Activated T-helper 2 cell treated with anti-CD3 and anti-CD28 coated beads, Interferon-gamma antibody, Interleukin-2, Interleukin-4, amounts not matched to agents 10 μg/mL and 5 μg/mL and 100 μg/mL, durations not matched to agents 14 hours and 24 hours and 36 hours (primary cell): ENCODE measurements around the gene SORCS2. TPM values are rescaled to one million over a fixed set of nuclear protein-coding genes. Genes with fewer than 3 reads are reported as not detected.

ENCODE experiments used
- DNase-seq: peaks from one replicate; pipeline ENCODE4 v3.0.0; 2021; ENCODE audit warnings: low spot score
- H3K27ac Mint-ChIP-seq: one replicate; pipeline ENCODE4 v1.8.0; 2021; ENCODE audit warnings: mixed read lengths
- H3K27me3 Mint-ChIP-seq: one replicate; pipeline ENCODE4 v1.8.0; 2021; ENCODE audit warnings: low read depth, mixed read lengths
- H3K36me3 Mint-ChIP-seq: one replicate; pipeline ENCODE4 v1.8.0; 2021; ENCODE audit warnings: low read depth, mixed read lengths
- H3K4me1 Mint-ChIP-seq: one replicate; pipeline ENCODE4 v1.8.0; 2021; ENCODE audit warnings: low read depth, mixed read lengths
- H3K4me3 Mint-ChIP-seq: one replicate; pipeline ENCODE4 v1.8.0; 2021; ENCODE audit warnings: low read depth, mild to moderate bottlenecking, moderate library complexity, mixed read lengths
- H3K9me3 Mint-ChIP-seq: one replicate; pipeline ENCODE4 v1.8.0; 2021; ENCODE audit warnings: mixed read lengths
- intact Hi-C: fragments of 100-400 bp; cut with micrococcal nuclease; formaldehyde crosslinking; loops from one replicate; pipeline ENCODE4 v1.15.1; 2023
- total RNA-seq: library from RNA; stranded (reverse); gene quantifications from 2 replicates; pipeline ENCODE4 v1.2.3, GENCODE V29; 2022

Gene SORCS2
- total RNA-seq, 1 donor from 2014 or later, result 0.02 TPM

DNA sequence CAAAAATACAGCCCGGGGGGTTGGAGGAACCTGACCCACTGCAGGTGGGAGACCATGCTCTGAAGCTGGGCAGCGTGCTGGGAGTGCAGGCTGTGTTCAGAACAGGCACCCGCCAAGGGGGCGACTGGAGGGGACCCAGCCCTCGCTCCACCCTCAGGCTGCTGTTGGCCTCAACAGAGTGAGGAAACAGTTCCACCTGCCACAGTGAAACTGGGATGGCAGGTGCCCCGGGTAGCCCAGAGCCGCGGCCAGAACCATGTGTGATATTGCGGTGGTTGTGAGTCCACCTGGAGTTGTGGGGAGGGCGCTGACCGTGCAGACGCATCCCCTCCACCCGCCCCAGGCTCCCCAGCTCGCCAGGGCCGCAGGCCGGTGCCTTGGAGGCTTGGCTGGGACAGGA, 288.1 kb downstream of the SORCS2 start:
- Mint-ChIP-seq H3K27me3 (no peaks in the 10 kb centered on the region), H3K27ac (no peak overlapping the region), H3K4me3 (no peak overlapping the region), H3K9me3 (no peaks in the 10 kb centered on the region), H3K4me1 (no peaks in the 10 kb centered on the region), H3K36me3 (no peaks in the 10 kb centered on the region)
- no peak for DNase-seq
- intact Hi-C loops, result no loop called here

GRCh38 chr4:7481227-7481626, 288.9 kb downstream of the SORCS2 start:
- Mint-ChIP-seq H3K36me3 (no peaks in the 10 kb centered on the region), H3K4me1 (no peaks in the 10 kb centered on the region), H3K27ac (no peak overlapping the region), H3K9me3 (no peaks in the 10 kb centered on the region), H3K27me3 (no peaks in the 10 kb centered on the region), H3K4me3 (no peak overlapping the region)
- no peak for DNase-seq
- intact Hi-C loops, result no loop called here

DNA sequence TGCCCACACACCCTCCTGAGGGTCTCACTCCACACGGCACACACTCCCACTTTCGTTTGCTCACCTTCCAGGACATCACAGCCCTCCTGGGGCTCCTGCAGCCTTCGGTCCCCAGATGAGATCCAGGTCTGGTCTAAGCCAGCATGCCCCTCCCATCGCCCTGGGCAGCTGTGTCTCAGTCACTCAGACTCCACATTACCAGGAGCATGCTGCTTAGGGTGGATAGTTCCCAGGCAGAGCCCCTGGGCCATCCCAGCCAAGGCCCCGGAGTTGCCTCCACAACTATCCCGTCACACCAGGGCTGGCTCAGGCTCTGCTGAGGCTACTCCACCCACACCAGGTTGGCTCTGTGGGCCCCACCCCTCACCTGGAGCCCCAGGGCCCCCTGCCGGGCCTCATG, 292.8 kb downstream of the SORCS2 start:
- Mint-ChIP-seq H3K36me3 (no peaks in the 10 kb centered on the region), H3K27me3 (peaks cover 1% of the 10 kb centered on the region), H3K9me3 (no peaks in the 10 kb centered on the region), H3K4me1 (no peaks in the 10 kb centered on the region), H3K4me3 (no peak overlapping the region), H3K27ac (no peak overlapping the region)
- DNase-seq, result no peak
- intact Hi-C loops, result no loop called here

GRCh38 chr4:7486101-7486500, 293.8 kb downstream of the SORCS2 start:
- DNase-seq, result no peak
- Mint-ChIP-seq H3K9me3 (no peaks in the 10 kb centered on the region), H3K4me1 (no peaks in the 10 kb centered on the region), H3K27me3 (peaks cover 1% of the 10 kb centered on the region), H3K4me3 (no peak overlapping the region), H3K27ac (no peak overlapping the region), H3K36me3 (no peaks in the 10 kb centered on the region)
- intact Hi-C loops, result no loop called here

DNA sequence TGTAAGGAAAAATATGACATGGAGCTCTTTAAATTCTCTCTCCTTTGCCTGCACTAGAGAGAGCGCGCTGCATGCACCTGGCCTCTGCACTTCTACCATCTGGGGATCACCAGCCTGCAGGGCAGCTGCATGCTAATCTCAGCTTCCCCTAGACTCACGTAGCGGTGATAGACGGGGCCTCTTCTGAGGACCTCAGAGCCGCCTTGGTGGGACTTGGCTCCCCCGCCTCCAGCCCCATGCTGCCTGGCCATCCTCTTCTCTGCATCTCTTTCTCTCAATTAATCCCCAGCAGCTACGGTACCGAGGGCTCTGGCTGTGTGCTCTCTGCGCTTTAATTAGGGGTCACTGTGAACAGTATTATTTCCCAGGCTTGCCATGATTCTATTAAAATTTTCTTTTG, 295.2 kb downstream of the SORCS2 start:
- intact Hi-C loops, result no loop called here
- Mint-ChIP-seq H3K4me1 (no peaks in the 10 kb centered on the region), H3K27ac (no peak overlapping the region), H3K4me3 (no peak overlapping the region), H3K36me3 (no peaks in the 10 kb centered on the region), H3K27me3 (peaks cover 1% of the 10 kb centered on the region), H3K9me3 (no peaks in the 10 kb centered on the region)
- DNase-seq, result no peak

DNA sequence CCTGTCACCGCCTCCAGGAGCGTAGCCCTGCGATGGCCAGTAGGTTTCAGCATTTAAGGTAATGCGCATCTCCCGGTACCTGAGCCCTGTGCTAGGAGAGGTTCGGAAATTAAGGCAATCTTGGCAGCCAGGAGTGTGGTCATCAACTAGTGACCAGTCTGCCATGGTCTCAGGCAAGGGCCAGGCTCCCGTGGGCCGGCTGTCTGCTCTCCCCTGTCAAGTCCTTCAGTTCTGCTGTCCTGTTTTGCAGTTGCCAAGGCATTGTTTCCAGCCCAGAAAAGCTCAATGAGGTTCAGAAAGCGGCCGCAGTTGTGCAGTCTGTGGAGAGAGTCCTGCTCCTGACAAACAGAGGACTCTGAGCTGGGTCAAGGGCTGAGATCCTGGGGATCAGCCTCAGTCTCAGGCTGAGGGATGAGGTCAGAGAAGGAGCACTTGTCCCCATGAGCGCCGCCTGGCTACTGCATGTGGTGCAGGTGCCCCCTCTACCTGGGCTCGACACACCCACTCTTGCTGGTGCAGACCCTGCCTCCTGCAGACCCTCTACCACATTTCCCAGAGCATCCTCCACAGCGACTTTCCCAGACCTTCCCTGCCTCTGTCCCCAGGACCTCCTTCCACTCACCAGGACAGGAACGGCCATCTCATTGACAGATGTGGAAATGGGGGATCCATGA, 295.8 kb downstream of the SORCS2 start:
- DNase-seq, result no peak
- intact Hi-C loops, result no loop called here
- H3K9me3 Mint-ChIP-seq, result no peaks in the 10 kb centered on the region
- peaks cover 1% of the 10 kb centered on the region for H3K27me3 Mint-ChIP-seq
- H3K4me3 Mint-ChIP-seq, result no peak overlapping the region
- H3K36me3 Mint-ChIP-seq, result no peaks in the 10 kb centered on the region
- no peak overlapping the region for H3K27ac Mint-ChIP-seq
- H3K4me1 Mint-ChIP-seq, result no peaks in the 10 kb centered on the region

- intact Hi-C loops, result no loop called here
- Mint-ChIP-seq H3K4me1 (no peaks in the 10 kb centered on the region), H3K4me3 (no peak overlapping the region), H3K27ac (no peak overlapping the region), H3K27me3 (no peaks in the 10 kb centered on the region), H3K36me3 (no peaks in the 10 kb centered on the region), H3K9me3 (no peaks in the 10 kb centered on the region)
- no peak for DNase-seq
Observed at GRCh38 chr4:7491915-7492314, 299.6 kb downstream of the SORCS2 start.

DNA sequence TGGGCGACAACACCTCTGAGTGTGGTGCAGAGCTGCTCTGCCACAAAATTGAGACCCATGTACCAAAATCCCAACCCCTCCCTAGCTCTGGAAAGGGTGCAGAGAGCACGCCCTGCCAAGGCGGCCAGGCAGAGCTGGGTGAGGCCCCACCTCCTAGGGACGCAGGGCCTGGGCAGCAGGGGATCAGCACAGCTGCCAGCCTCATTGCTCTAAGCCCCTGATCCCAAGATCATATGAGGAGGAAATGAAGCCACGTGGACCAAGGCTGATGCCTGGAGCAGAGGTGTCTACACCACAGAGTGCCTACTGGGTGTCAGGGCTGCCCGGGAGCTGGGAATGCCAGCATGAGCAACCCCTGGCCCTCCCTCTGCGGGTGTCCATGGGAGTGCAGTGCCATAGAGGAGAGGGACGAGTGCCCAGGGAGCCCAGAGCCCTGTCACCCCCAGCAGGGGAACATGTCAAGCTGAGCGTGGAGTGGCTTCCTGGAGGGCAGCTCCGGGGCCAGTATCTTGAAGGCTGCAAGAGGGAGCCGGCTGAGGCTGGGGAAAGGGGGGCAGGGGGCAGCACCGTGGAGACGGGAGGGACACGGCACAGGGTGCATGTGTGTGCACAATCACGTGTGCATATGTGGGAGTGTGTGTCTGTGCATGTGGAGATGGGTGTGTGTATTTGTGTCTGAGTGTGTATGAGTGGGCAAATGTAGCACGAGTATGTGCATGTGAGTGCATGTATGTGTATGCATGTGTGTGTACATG, 306.3 kb downstream of the SORCS2 start:
- H3K4me1 Mint-ChIP-seq, result no peaks in the 10 kb centered on the region
- DNase-seq, result no peak
- H3K27ac Mint-ChIP-seq, result no peak overlapping the region
- no peak overlapping the region for H3K4me3 Mint-ChIP-seq
- H3K36me3 Mint-ChIP-seq, result no peaks in the 10 kb centered on the region
- intact Hi-C loops, result no loop called here
- no peaks in the 10 kb centered on the region for H3K27me3 Mint-ChIP-seq
- H3K9me3 Mint-ChIP-seq, result no peaks in the 10 kb centered on the region

DNA sequence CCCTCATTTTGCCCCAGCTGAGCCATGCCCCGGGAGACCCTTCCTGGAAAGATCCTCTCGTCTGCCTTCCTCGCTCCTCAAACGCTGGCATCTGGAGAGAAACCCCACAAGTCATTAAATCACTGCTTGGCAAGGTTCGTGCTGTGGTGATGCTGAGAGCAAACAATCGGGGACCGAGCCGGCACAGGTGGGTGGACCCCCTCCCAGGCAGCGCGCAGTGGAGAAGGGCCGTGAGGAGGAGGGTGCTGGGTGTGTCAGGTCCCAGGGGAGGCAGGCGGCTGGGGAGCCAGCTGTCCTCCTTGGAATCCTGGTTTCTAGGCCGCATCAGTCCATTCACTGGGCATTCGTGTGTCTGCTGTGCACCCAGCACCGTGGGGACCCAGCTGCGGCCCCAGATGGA, 307.3 kb downstream of the SORCS2 start:
- no peak overlapping the region for H3K27ac Mint-ChIP-seq
- H3K4me1 Mint-ChIP-seq, result no peaks in the 10 kb centered on the region
- DNase-seq, result no peak
- no peaks in the 10 kb centered on the region for H3K36me3 Mint-ChIP-seq
- H3K27me3 Mint-ChIP-seq, result no peaks in the 10 kb centered on the region
- intact Hi-C loops, result no loop called here
- H3K9me3 Mint-ChIP-seq, result no peaks in the 10 kb centered on the region
- H3K4me3 Mint-ChIP-seq, result no peak overlapping the region

DNA sequence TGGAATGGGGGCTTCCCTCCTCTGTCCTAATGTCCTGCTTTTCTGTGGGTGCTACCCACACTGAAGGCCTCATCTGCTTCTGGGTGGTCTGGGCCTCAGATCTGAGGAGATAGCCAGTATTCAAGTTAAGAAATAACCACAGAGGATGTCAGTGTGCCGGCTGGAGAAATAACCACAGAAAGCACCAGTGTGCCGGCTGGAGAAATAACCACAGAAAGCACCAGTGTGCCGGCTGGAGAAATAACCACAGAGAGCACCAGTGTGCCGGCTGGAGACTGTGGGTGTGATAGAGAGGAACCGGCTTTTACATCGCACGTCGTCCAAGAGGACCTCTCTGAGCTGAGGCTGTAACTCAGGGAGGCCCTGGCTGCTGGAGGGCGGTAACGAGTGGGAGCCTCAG, 308.1 kb downstream of the SORCS2 start:
- H3K4me1 Mint-ChIP-seq, result no peaks in the 10 kb centered on the region
- H3K27ac Mint-ChIP-seq, result no peak overlapping the region
- intact Hi-C loops, result no loop called here
- DNase-seq, result no peak
- no peaks in the 10 kb centered on the region for H3K36me3 Mint-ChIP-seq
- H3K9me3 Mint-ChIP-seq, result no peaks in the 10 kb centered on the region
- H3K27me3 Mint-ChIP-seq, result no peaks in the 10 kb centered on the region
- no peak overlapping the region for H3K4me3 Mint-ChIP-seq

DNA sequence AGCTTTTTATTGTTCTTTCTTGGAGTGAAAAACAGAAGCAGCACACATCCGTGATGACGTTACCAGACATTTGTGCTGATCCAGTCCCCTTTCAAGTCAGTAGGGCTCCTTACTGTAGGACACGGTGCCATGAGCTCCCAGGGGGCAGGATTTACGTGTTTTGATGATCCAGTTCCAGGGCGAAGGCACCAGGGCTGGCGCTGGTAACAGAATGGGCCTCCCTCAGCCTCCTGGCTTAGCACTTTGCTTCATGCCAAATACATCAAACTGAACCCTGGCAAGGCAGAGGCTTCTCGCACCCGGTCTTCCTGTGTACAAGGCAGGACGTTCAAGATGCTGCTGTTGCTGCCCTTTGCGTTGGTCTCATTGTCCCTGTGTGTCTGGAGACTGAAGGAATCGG, 309.0 kb downstream of the SORCS2 start:
- no peaks in the 10 kb centered on the region for H3K4me1 Mint-ChIP-seq
- no peaks in the 10 kb centered on the region for H3K36me3 Mint-ChIP-seq
- intact Hi-C loops, result no loop called here
- DNase-seq, result no peak
- H3K27ac Mint-ChIP-seq, result no peak overlapping the region
- no peak overlapping the region for H3K4me3 Mint-ChIP-seq
- H3K27me3 Mint-ChIP-seq, result no peaks in the 10 kb centered on the region
- no peaks in the 10 kb centered on the region for H3K9me3 Mint-ChIP-seq

DNA sequence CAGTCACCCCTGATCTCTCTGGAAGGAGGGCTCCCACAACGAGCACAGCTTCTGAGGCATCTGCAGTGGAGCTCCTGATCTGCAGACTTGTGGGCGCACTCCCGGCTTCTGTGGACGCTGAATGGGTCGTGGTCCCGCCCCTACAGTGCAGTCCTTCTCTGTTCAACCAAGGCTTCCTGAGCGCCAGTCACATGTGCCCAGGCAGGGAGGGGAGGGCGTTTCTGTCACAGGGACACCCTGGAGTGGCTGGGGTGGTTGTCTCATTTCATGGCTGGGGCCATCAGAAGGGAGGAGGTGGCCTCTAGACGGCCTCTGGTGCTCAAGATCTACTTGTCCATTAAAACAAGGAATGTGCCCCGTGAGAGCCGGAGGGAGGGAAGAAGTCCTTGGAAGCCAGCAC, 309.5 kb downstream of the SORCS2 start:
- H3K27me3 Mint-ChIP-seq, result peaks cover 1% of the 10 kb centered on the region
- no peak overlapping the region for H3K27ac Mint-ChIP-seq
- H3K36me3 Mint-ChIP-seq, result no peaks in the 10 kb centered on the region
- H3K4me1 Mint-ChIP-seq, result no peaks in the 10 kb centered on the region
- no peak for DNase-seq
- no peak overlapping the region for H3K4me3 Mint-ChIP-seq
- no peaks in the 10 kb centered on the region for H3K9me3 Mint-ChIP-seq
- intact Hi-C loops, result no loop called here

DNA sequence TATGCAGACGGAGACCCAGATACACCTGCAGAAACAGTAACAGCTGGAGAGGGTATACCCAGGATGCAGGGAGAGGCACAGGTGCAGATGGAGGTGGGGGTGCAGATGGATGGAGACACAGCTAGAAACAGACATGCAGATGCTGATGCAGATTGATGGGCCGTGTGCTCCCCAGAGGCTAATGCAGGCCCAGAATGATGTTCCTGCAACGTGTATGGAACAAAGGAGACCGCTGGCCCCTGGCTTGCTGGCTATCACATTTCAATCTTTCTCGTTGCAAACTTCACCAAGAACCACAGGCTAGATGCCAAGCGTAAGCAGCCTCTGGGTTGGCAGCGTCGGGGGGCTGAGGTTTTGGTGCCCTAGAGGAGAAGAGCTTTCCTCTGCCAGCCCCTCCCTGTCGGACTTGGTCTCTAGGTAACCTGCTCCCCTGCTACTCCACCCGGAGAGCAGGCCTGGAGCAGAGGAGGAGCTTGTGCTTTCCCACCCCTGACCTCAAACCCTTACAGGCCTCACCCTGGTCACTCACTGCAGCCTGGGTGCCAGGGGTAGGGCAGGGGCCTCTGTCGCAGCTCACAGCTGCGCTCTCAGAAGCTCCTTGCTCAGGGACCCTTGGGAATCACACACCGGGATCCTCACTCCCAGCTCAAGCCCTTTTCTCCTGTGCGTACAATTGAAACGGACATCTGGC, 311.4 kb downstream of the SORCS2 start:
- Mint-ChIP-seq H3K27ac (no peak overlapping the region), H3K36me3 (no peaks in the 10 kb centered on the region), H3K4me1 (peaks cover 2% of the 10 kb centered on the region), H3K27me3 (peaks cover 7% of the 10 kb centered on the region), H3K4me3 (no peak overlapping the region), H3K9me3 (no peaks in the 10 kb centered on the region)
- DNase-seq, result no peak
- intact Hi-C loops, result no loop called here
